Tibial nerve (tissue), 4 donors: ENCODE data around the gene PIM2. TPM values are rescaled to one million over a fixed set of nuclear protein-coding genes. Genes with fewer than 3 reads are reported as not detected.

ENCODE experiments used
- DNase-seq, 2 donors: peaks; one replicate each; pipeline ENCODE4 v3.0.0-alpha.2; 2019; ENCODE audit warnings: low spot score in 2 of 2
- H3K27ac ChIP-seq, 4 donors: fragments of 200-600 bp; sonication (generic) in 3 of 4; one replicate each; pipeline ENCODE4 v1.5.1; 2017 to 2019; ENCODE audit warnings: mild to moderate bottlenecking in 1 of 4
- H3K27me3 ChIP-seq, 2 donors: fragments of 200-600 bp; sonication (generic) in 1 of 2; one replicate each; pipeline versions ENCODE4 v1.5.1 to v1.6.0; 2017 to 2019
- H3K36me3 ChIP-seq, 3 donors: fragments of 200-600 bp; sonication (generic); one replicate each; pipeline ENCODE4 v1.5.1; 2018 to 2019
- H3K4me1 ChIP-seq, 4 donors: fragments of 200-600 bp; sonication (generic) in 3 of 4; one replicate each; pipeline ENCODE4 v1.5.1; 2017 to 2019
- H3K4me3 ChIP-seq, 4 donors: fragments of 200-600 bp; sonication (generic) in 3 of 4; one replicate each; pipeline ENCODE4 v1.5.1; 2017 to 2019; ENCODE audit warnings: mild to moderate bottlenecking in 1 of 4, moderate library complexity in 1 of 4
- H3K9me3 ChIP-seq, 4 donors: fragments of 200-600 bp; sonication (generic) in 3 of 4; one replicate each; pipeline ENCODE4 v1.5.1; 2017 to 2019
- CTCF ChIP-seq, 5 experiments: fragments of 200-600 bp in 3 of 5; fragments of 450-650 bp in 2 of 5; sonication (generic) in 3 of 5; IDR thresholded peaks; one replicate each; pipeline ENCODE4 v1.5.1; 2016 to 2019; ENCODE audit warnings: antibody characterized with exemption in 5 of 5, mild to moderate bottlenecking in 3 of 5, moderate library complexity in 2 of 5
- EP300 ChIP-seq, 2 donors: sonication (generic); formaldehyde crosslinking; IDR thresholded peaks; one replicate each; pipeline ENCODE4 v1.6.1; 2017; ENCODE audit warnings: antibody characterized with exemption in 2 of 2, mild to moderate bottlenecking in 1 of 2
- POLR2A ChIP-seq, 2 donors: fragments of 450-650 bp; IDR thresholded peaks; one replicate each; pipeline ENCODE4 v1.6.1; 2017; ENCODE audit warnings: antibody characterized with exemption in 2 of 2, mild to moderate bottlenecking in 2 of 2, moderate library complexity in 2 of 2
- WGBS, 2 donors: methylation state at CpG; one replicate each; pipeline ENCODE4 v1.1.5; 2018; 5-methylcytosine and 5-hydroxymethylcytosine counted together
- total RNA-seq, 4 donors: library from RNA; depleted of rRNA; stranded (reverse); fragments of >200 nt; gene quantifications; one replicate each; pipeline ENCODE4 v1.1.0, GENCODE V29; 2016

The PIM2 gene
- total RNA-seq, 4 donors from 2014 or later = 4.9 to 8.4 (median 6.8) TPM

GRCh38 chrX:48961585-48962091 is 42.8 kb upstream of the PIM2 start:
- peaks cover 0 to 12% (median 3%) of the 10 kb centered on the region in 4 donors for H3K4me1 ChIP-seq
- peaks cover 0 to 4% (median 0%) of the 10 kb centered on the region in 3 donors for H3K36me3 ChIP-seq
- no peaks in the 10 kb centered on the region for H3K9me3 ChIP-seq
- WGBS, 2 donors = 49 to 51% methylated on average over 5 of the region's 5 CpGs
- DNase-seq = no peak
- peak overlapping the region in 2 of 4 donors; percentile 67 to 86 for H3K27ac ChIP-seq
- TF ChIP-seq EP300 (IDR thresholded peaks at IDR 0.05) = no peak
- TF ChIP-seq CTCF (IDR thresholded peaks at IDR 0.05) = no peak
- TF ChIP-seq POLR2A (IDR thresholded peaks at IDR 0.05) = no peak
- H3K4me3 ChIP-seq = no peak overlapping the region
- no peaks in the 10 kb centered on the region for H3K27me3 ChIP-seq

GRCh38 chrX:48960291-48960690 is 41.5 kb upstream of the PIM2 start:
- DNase-seq = peak in 1 of 2 donors; percentile 37
- Histone ChIP-seq H3K27ac (peak overlapping the region; percentile 19 to 95 (median 88)), H3K4me1 (peaks cover 0 to 25% (median 3%) of the 10 kb centered on the region in 4 donors), H3K27me3 (no peaks in the 10 kb centered on the region), H3K9me3 (no peaks in the 10 kb centered on the region), H3K4me3 (no peak overlapping the region), H3K36me3 (peaks cover 0 to 6% (median 0%) of the 10 kb centered on the region in 3 donors)
- 77 to 83% methylated on average over 2 of the region's 2 CpGs for WGBS, 2 donors
- TF ChIP-seq POLR2A (IDR thresholded peaks at IDR 0.05) (no peak), EP300 (IDR thresholded peaks at IDR 0.05) (peak in 1 of 2 donors; percentile 68)

- Histone ChIP-seq H3K27ac (peak overlapping the region; percentile 75 to 95 (median 88)), H3K4me3 (peak overlapping the region; percentile 34 to 83 (median 46)), H3K36me3 (peaks cover 0 to 14% (median 0%) of the 10 kb centered on the region in 3 donors), H3K27me3 (no peaks in the 10 kb centered on the region), H3K9me3 (no peaks in the 10 kb centered on the region), H3K4me1 (peaks cover 0 to 42% (median 7%) of the 10 kb centered on the region in 4 donors)
- 0 to 37% methylated on average over 5 to 21 of the region's 21 CpGs for WGBS, 2 donors
- TF ChIP-seq CTCF (IDR thresholded peaks at IDR 0.05) (no peak), POLR2A (IDR thresholded peaks at IDR 0.05) (no peak), EP300 (IDR thresholded peaks at IDR 0.05) (no peak)
- no peak for DNase-seq
Observed at GRCh38 chrX:48958635-48959094, 39.8 kb upstream of the PIM2 start.

GRCh38 chrX:48957827-48958634 is 39.2 kb upstream of the PIM2 start:
- DNase-seq = peak; percentile 89 to 91
- no peaks in the 10 kb centered on the region for H3K27me3 ChIP-seq
- H3K27ac ChIP-seq = peak overlapping the region; percentile 88 to 95 (median 91)
- peak; percentile 37 to 74 for TF ChIP-seq POLR2A (IDR thresholded peaks at IDR 0.05)
- TF ChIP-seq CTCF (IDR thresholded peaks at IDR 0.05) = peak in 1 of 5 experiments; percentile 27
- peak; percentile 43 to 92 for TF ChIP-seq EP300 (IDR thresholded peaks at IDR 0.05)
- H3K36me3 ChIP-seq = peaks cover 0 to 14% (median 0%) of the 10 kb centered on the region in 3 donors
- H3K9me3 ChIP-seq = no peaks in the 10 kb centered on the region
- 0 to 46% methylated on average over 13 to 66 of the region's 66 CpGs for WGBS, 2 donors
- peak overlapping the region; percentile 26 to 83 (median 57) for H3K4me3 ChIP-seq
- H3K4me1 ChIP-seq = peaks cover 0 to 48% (median 9%) of the 10 kb centered on the region in 4 donors

GRCh38 chrX:48957477-48957826 is 38.6 kb upstream of the PIM2 start, which contains the start of gene OTUD5:
Gene OTUD5 (minus strand): TSS chrX:48957607. CDS start chrX:48957570, 37 bp downstream.
- peak within 1 kb of the TSS; percentile 88 to 95 (median 91) for H3K27ac ChIP-seq
- peak in 1 of 2 donors; percentile 19 for DNase-seq
- no peaks in the 10 kb centered on the region for H3K27me3 ChIP-seq
- no peaks in the 10 kb centered on the region for H3K9me3 ChIP-seq
- H3K4me1 ChIP-seq = peaks cover 0 to 54% (median 9%) of the 10 kb centered on the region in 4 donors
- WGBS, 2 donors = 0 to 51% methylated on average over 11 to 53 of the region's 53 CpGs
- H3K4me3 ChIP-seq = peak within 1 kb of the TSS; percentile 56 to 83 (median 60)
- no peak for TF ChIP-seq EP300 (IDR thresholded peaks at IDR 0.05)
- no peak for TF ChIP-seq POLR2A (IDR thresholded peaks at IDR 0.05)
- TF ChIP-seq CTCF (IDR thresholded peaks at IDR 0.05) = no peak
- H3K36me3 ChIP-seq = peaks cover 0 to 14% (median 0%) of the 10 kb centered on the region in 3 donors
